Cardiac septum (tissue), 1 donor: Measurements from ENCODE around the gene USP37. TPM values are rescaled to one million over a fixed set of nuclear protein-coding genes. Genes with fewer than 3 reads are reported as not detected.

Source experiments
- DNase-seq: peaks from one replicate; pipeline ENCODE4 v3.0.0-alpha.2; 2020; ENCODE audit warnings: low spot score
- intact Hi-C: fragments of 100-400 bp; cut with DNase I; formaldehyde crosslinking; loops from one replicate; pipeline ENCODE4 v1.14.0; 2022
- total RNA-seq: library from RNA; stranded (reverse); fragmentation: NEBNext Ultra II Directional; extraction: Animal tissue kit (Norgen Biotek cat#: 25700); gene quantifications from one replicate; pipeline ENCODE4 v1.2.1, GENCODE V29; 2021
- donor health status: DM: no; HTN: no; CAD: no.

The USP37 gene
- total RNA-seq, 1 donor from 2014 or later = 7.1 TPM

DNA sequence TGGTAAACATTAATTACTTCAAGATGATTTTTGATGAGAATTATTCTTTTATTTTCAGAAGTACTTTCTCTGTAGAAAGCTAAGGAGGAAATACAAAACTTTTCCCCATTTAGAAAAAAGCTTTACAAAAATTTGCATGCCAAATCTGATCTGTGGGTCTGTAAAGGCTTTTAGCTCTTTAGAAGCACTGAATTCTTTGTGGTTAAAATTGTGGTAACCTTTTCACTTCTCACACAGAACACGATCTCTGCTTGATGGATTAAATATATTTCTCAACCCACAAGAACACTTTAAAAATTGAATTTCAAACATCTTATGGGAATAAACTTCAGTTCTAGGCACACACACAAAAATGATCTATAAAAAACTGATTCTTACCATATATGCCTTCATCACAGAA lies 85.5 kb downstream of the USP37 start:
- intact Hi-C loops = no loop called here
- no peak for DNase-seq

DNA sequence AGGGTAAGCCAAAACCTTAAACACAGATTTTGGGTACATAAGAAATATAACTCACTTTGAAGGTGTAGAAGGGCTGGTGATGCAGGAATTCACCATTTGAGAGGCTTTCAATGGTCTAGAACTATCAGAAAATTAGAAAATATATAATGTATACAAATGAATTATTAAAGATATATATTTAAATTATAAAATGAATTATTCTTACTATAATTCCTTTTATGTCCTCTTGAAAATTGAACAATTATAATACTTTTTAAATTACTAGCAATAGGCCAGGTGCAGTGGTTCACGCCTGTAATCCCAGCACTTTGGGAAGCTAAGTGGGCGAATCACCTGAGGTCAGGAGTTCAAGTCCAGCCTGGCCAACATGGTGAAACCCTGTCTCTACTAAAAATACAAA lies 88.6 kb downstream of the USP37 start:
- intact Hi-C loops = no loop called here
- no peak for DNase-seq

DNA sequence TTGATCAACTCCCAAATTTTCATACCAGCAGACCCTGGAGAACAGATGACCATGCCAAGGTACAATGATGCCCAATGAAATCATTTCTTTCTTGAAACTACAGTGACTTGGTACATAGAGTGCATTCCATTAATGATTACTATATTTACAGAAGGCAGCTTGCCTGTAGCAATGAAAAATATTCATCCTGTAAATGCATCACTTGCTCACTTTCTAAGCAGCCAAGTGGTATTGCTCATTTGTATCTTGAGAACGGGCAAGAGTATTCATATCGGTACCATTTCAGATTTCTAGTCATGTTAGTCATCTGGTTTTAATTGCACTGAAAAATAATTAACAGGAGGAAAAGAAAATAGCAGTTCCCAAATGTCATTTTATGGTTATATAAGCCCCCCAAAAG lies 89.6 kb downstream of the USP37 start:
- intact Hi-C loops = no loop called here
- no peak for DNase-seq

DNA sequence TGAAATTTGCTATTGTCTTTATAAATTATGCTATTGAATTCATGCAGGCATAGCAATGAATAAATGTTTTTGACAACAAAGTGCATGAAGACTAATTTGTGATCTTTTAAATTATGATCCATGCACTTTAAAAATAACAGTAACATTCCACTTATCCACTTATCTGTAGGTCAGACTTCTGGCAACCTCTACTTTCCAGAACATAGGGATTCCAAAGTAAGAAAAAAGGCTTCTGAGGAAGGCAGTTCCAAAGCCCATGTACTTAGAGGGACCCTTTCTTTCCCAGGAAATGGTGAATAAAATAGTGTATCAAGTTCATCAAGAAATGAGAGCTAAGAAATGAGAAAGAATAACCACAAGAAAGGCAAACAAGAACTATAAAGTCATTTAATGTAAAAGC lies 90.9 kb downstream of the USP37 start:
- intact Hi-C loops = no loop called here
- DNase-seq = no peak

DNA sequence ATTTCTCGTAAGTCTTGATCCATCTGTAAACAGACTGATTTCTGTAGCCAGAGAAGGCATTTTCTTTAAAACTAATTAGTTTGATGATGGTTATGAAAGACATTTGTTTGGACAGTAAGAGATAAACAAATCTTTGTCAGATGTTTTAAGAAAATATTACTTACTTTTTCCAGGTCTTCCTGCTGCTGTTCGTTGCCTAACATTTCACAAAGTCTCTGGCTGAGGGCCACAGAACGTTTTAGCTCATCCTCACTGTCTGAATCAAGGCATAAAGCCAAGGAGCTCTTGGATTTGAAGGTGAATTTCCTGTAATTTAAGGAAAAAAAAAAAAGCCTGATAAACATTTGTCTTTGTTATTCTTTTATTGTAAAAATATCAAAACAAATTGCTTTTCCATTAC lies 91.5 kb downstream of the USP37 start:
- intact Hi-C loops = no loop called here

DNA sequence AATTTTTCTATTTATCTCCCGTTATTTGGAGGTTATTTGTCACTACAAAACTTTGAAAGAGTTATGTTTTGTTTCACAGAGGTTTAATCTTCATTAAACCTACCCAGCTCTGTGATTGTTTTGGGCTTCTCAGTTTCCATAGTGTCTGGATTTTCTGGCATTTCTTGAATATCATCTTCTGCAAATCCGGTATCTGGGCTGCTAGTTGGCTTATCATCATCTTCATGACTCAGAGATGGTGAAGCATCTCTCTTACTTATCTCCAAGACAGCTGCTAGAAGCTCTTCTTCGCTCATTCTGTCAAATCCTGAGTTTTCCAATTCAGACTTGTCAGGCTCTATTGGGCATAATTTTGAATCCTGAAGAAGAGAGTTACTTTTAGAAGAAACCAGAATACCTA lies 93.6 kb downstream of the USP37 start:
- DNase-seq = no peak
- intact Hi-C loops = no loop called here

More for the DNA sequence above, 91.5 kb downstream of the USP37 start:
- no peak for DNase-seq

DNA sequence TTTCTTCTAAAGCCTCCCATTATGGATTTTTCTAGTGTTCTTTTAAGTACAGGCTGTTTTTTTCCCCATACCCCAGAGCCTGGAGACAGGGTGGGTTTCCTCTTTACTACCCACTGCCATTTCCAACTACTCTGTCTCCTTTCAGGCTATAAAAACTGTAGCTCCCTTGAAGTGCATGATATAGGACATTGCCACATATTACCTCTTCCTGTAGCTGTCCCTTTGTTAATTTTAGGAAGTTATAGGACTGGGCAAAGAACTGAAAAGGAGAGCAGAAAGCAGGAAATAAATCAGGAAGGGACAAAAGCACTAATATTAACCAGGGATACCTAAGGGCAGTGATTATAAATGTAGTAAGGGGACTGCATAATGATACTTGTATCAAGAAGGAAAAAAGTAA lies 95.2 kb downstream of the USP37 start:
- intact Hi-C loops = no loop called here
- no peak for DNase-seq

DNA sequence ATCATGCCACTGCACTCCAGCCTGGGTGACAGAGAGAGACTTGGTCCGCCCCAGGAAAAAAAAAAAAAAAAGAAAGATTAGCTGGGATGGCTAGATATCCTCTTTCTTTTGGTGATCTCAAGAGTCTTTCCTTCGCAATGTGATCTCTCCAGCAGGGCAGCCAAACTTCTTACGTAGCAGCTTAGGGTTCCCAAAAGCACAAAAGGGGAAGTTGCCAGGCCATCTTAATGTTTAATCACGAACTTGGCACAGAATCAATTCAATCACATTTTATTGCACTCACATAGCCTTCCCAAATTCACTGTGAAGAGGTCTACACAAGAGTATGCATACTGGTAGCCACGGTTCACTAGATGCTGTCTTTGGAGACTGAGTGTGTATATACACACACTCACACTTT lies 96.2 kb downstream of the USP37 start:
- intact Hi-C loops = no loop called here
- DNase-seq = no peak

DNA sequence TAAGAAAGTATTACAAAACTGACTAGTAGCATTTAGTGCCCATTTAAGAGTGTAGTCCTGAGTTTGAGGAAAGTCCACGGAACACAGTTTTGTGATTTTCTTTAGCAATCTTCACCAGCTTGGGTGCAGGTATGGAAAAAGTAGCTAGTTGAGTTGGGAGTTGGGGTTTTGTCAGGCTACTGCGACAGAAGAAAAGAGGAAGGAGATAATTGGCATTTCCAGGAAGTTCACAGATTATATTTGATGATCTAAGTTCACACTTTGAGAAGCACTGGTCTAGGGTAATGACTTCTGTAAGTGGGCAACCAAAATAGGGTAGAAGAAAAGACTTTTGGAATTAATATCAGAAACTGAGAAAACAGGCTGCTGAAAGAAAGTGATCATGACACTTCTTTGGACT lies 97.1 kb downstream of the USP37 start:
- no peak for DNase-seq
- intact Hi-C loops = no loop called here

DNA sequence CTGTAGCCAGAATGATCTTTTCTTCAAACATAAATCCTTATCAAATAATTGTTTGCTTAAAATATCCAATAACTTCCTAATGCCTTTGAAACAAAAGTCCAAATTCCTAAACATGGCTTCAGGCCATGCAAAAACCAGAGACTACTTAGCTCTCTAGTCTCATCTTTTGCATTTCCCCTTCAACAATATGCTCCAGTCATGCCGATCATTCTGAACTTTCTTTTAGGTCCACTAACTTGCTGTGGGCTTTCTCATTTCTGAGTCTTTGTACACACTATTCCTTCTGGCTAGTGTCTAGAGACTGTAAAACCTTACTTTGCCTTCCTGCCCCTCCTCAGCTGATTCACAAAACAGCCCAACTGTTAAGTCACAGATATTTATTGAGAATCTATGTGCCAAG lies 97.7 kb downstream of the USP37 start:
- no peak for DNase-seq
- intact Hi-C loops = no loop called here

DNA sequence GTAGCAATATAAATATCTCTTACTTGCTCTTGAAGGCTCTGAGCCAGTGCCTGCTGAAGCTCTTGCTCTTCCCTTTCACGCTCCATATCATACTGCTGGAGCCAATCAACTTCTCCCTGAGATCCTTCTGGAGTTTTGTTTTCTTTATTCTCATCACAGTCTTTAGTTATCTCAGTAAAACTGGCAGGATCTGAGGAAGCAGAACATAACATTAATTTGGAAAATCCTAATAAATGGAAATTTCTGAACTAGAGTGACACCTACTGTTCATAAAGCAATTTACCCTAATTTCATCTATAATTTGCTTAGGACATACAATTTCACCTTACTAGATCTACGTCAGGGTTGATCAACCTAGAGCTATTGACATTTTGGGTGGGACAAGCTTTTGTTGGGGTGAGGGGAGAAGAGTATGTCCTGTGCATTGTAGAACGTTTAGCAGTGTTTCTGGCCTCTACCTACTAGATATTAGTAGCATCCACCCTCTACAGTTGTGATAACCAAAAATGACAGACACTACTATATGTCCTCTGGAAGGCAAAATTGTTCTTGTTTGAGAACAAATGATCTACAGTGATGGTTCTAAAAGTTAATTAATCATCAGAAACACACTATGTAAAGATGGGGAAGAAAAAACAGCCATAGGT lies 102.0 kb downstream of the USP37 start:
- intact Hi-C loops = loop anchor here (1.0 to 10.0 kb wide), 4 partner anchors 59 to 279 kb away; partner anchors contain the start of genes AAMP and PNKD
- DNase-seq = no peak

DNA sequence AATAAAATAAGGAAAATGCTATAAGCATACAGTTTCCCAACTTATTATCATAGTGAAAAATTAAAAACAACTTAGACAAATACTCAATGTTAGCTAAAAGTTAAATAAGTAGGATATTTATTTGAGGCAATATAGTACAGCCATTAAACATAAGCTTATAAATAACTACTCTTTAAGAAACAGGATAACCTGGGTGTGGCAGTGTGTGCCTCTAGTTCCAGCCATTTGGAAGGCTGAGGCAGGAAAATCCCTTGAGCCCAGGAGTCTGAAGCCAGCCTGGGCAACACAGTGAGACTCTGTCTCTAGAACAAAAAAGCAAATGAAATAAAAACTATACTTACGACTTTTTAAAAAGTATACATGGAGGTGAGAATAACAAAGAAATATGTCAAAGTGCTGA lies 109.6 kb downstream of the USP37 start:
- intact Hi-C loops = no loop called here
- no peak for DNase-seq

DNA sequence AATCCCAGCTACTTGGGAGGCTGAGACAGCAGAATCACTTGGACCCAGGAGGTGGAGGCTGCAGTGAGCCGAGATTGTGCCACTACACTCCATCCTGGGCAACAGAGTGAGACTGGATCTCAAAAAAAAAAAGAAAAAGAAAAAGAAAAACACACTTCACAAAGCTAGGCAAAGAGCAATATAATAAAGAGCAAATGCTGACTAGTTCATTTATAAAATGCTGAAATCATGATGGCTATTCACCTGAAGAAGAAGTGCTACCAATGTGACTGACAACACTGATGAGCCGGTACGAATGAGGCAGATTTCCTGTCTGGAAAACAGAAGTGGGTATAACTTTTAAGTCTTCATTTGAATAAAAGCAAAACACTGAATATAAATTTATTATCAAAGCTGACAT lies 111.3 kb downstream of the USP37 start:
- no peak for DNase-seq
- intact Hi-C loops = no loop called here

DNA sequence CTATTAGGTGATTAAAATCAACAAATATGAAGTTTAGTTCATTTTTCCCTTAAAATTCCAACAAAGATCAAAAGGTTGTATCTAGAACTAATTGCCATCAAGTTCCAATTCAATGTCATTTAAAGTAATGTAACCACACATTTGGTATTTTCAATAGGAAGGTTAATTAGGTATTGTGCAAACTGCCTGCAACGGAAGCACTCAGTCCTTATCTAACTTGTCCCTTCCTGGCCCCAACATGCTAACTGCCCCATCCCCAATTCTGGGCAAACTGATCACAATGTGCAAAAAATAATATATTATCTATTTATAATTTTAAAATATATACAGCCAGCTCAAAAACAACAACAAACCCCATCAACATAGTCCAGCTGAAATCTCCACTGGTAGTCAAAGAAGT lies 116.1 kb downstream of the USP37 start:
- intact Hi-C loops = no loop called here
- no peak for DNase-seq

DNA sequence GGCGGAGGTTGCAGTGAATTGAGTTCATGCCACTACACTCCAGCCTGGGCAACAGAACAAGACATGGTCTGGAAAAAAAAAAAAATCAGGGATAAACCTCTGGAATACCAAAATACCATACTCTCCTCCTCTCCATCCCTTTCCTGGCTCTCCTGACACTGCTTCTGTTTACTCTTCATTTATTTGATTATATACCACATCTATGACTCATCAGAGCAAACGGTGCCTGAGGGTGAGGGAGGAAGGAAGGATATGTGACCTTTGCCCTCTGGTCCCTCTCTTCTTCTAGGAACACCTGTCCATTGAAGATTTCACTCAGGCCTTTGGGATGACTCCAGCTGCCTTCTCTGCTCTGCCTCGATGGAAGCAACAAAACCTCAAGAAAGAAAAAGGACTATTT lies 119.2 kb downstream of the USP37 start:
- DNase-seq = no peak
- intact Hi-C loops = no loop called here

DNA sequence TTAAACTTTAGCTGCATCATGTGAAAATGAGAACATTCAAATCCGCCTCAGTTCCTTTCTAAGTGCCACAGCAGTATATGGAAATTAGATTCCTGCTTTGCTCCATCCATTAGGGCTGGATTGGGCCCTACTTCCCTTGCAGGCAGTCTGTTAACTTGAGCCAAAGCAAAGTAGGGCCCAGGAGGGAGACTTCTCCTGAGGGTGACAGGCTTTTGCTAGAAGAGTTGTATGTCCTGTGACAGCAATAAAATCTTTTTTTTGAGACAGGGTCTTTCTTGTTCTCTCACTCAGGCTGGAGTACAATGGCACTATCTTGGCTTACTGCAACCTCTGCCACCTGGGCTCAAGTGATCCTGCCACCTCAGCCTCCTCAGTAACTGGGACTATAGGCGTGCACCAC lies 121.1 kb downstream of the USP37 start:
- intact Hi-C loops = no loop called here
- no peak for DNase-seq

DNA sequence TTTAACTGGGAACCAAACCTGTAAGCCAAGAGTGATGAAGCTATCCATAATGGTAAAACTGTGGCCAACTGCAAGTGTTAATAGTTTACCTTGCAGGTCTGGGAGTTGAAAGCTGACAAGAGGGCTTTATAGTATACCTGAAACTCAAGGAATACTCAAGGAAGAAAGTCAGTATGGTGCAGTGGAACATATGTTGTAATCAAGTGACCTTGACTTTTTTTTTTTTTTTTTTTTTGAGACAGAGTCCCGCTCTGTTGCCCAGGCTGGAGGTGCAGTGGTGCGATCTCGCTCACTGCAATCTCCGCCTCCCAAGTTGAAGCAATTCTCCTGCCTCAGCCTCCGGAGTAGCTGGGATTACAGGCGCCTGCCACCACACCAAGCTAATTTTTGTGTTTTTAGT lies 121.6 kb downstream of the USP37 start:
- DNase-seq = no peak
- intact Hi-C loops = no loop called here

DNA sequence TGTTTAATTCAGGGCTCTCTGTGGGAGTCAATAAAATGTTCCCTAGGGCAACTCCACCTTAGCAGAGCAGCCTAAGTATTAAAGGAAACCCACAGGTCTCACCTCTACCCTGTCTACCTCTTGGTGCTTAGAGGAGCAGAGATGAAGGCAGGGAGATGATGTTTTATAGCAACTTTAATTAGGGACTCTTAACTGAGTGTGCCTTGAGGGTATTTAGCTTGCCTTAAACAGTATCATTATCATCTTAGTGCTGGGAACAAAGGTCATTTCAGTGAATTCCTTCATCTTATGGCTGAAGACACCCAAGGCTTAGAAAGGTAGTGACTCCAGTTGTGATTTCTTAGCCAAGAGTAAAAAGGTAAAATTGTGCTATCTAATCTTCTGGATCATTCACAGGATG lies 122.5 kb downstream of the USP37 start:
- intact Hi-C loops = no loop called here
- no peak for DNase-seq

DNA sequence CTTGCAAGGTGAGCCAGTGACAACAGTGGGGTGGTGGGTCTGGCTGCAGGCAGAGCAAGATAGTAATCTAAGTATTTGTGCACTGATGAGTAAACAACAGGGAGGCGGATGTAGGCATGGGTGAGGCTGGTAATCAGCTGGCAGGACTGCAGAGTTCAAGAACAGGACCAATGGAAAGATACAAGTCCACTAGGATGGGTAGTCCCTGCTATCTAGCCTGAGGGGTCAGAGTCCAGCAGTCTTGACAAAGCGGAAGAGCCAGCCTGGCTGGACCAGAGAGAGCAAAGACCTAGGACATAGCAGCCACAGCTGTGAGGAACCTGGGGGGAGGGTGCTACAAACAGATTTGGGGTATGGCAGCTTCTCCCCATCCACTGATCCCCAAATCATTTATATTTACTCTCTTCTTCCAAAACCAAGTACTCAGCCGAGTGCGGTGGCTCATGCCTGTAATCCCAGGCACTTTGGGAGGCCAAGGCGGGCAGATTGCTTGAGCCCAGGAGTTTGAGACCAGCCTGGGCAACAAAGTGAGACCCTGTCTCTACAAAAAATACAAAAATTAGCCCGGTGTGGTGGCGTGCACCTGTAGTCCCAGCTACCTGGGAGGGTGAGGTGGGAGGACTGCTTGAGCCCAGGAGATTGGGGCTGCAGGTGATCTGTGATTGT lies 123.3 kb downstream of the USP37 start:
- DNase-seq = no peak
- intact Hi-C loops = no loop called here

DNA sequence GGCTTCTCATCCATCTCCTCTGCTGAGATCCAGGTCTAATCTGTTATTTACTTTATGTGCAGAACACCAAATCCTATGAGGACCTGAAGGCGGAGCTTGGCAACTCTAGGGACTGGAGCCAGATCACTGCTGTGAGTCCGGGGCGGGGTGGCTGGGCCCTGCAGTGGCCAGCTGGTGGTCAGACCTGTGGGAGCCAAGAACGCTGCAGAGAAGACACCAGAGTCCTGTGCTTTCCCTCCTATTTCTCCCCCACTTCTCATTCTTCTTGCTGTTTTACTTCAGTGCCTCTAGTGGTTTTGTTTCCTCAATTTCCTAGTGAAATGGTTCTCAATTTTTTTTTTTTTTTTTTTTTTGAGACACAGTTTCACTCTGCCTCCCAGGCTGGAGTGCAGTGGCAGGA lies 129.6 kb downstream of the USP37 start:
- intact Hi-C loops = no loop called here
- no peak for DNase-seq

DNA sequence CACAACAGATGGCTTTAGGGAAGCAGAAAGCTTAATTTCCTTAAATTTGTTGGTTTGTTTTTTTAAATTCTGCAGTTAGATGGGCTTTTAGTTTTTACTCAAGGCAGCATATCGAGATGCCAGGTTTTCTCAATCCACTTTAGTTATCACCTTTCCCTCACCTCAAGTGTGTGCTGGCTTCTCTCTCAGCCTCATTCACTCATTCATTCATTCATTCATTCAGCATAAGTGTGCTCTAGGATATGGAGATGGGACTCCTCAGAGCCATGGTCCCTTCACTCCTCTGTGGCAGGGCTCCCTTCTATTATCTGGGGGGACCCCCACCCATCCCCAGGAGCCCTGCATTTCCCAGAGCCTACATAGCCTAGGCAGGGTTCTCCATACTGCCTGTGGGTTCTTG lies 130.2 kb downstream of the USP37 start:
- DNase-seq = no peak
- intact Hi-C loops = no loop called here

DNA sequence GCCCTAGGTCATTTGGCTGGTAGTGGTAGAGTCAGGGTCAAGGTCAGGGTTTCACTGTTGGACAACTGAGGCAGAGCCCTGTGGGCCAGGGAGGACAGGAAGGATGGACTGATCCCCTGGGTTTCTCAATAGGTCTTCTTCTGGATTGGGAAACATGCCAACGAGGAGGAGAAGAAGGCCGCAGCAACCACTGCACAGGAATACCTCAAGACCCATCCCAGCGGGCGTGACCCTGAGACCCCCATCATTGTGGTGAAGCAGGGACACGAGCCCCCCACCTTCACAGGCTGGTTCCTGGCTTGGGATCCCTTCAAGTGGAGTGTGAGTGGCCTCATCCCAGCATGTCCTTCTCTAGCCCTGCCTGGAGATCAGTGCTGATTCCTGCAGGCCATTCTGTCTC lies 131.2 kb downstream of the USP37 start:
- intact Hi-C loops = no loop called here
- no peak for DNase-seq
